Pancreas (tissue), 10 donors: ENCODE measurements around the gene IRF2. TPM values are rescaled to one million over a fixed set of nuclear protein-coding genes. Genes with fewer than 3 reads are reported as not detected.

ENCODE experiments used
- ATAC-seq, 4 donors: fragments of 200-7000 bp; cut with Tn5 transposase; one replicate each; pipeline versions ENCODE4 v1.8.0 to v1.9.1; 2020; ENCODE audit warnings: mild to moderate bottlenecking in 4 of 4, moderate library complexity in 4 of 4
- DNase-seq, 6 donors: peaks; one replicate each; pipeline ENCODE4 v3.0.0-alpha.2; 2020
- FAIRE-seq: peaks from 2 replicates; lab custom pipeline; 2012; peaks lifted over from hg19 to GRCh38; lab: Jason Lieb, UNC
- H3K27ac ChIP-seq, 4 donors: fragments of 200-600 bp; sonication (generic); 1 replicate in 3 of 4; 2 replicates in 1 of 4; pipeline versions ENCODE4 v1.5.0 to v1.8.0; 2020
- H3K27me3 ChIP-seq, 4 donors: fragments of 200-600 bp; one replicate each; pipeline ENCODE4 v1.8.0; 2021
- H3K36me3 ChIP-seq, 3 donors: fragments of 200-600 bp; sonication (generic) in 1 of 3; one replicate each; pipeline versions ENCODE4 v1.5.0 to v1.8.0; 2020 to 2021
- H3K4me1 ChIP-seq, 3 donors: fragments of 200-600 bp; one replicate each; pipeline ENCODE4 v1.8.0; 2021
- H3K4me3 ChIP-seq, 4 donors: fragments of 200-600 bp; sonication (generic) in 2 of 4; one replicate each; pipeline versions ENCODE4 v1.5.0 to v1.8.0; 2020 to 2021
- H3K9me3 ChIP-seq, 4 donors: fragments of 200-600 bp; one replicate each; pipeline ENCODE4 v1.8.0; 2021
- WGBS, 2 donors: extraction: QIAGEN DNeasy Blood & Tissue Kit; methylation state at CpG; one replicate each; pipeline ENCODE4 v1.1.7; 2013; 5-methylcytosine and 5-hydroxymethylcytosine counted together
- intact Hi-C, 3 donors: fragments of 100-400 bp; cut with DNase I; formaldehyde crosslinking; loops; one replicate each; pipeline versions ENCODE4 v1.11.1 to v1.14.2; 2022
- polyA plus RNA-seq, 2 donors: library from polyadenylated mRNA; stranded (reverse); fragments of 200-250 nt; gene quantifications; one replicate each; pipeline ENCODE4 v1.2.3, GENCODE V29; 2013
- total RNA-seq, 6 donors: library from RNA; stranded (reverse); fragmentation: NEBNext Ultra II Directional in 4 of 6; extraction: Animal tissue kit (Norgen Biotek cat#: 25700) in 4 of 6; gene quantifications; one replicate each; pipeline versions ENCODE4 v1.2.1 to v1.2.4, GENCODE V29; 2021 to 2023
- TF ChIP-seq, protein P1 (sequence below), 4 donors: fragments of 200-600 bp; sonication (generic) in 3 of 4; IDR thresholded peaks; one replicate each; pipeline versions ENCODE4 v1.5.0 to v1.8.0; 2021; ENCODE audit warnings: antibody characterized with exemption in 4 of 4
- donor health status: healthy with polysubstance abuse.
- donor health status: DM: no; HTN: no; CAD: no; lungs with moderate emphysema.
- donor health status: DM: no; HTN: no; CAD: no.
- donor health status: control.
- donor health status: control.
- donor health status: Bipolar disorder and iron deficiency.
- donor health status: DM: yes; HTN: yes; CAD: no.
- donor health status: DM: no; HTN: no; CAD: no.
- donor health status: DM: no; HTN: no; CAD: no.
- donor health status: DM: yes; HTN: yes; CAD: no.

Gene IRF2
- total and polyA plus RNA-seq, 8 donors = 6.8 to 32.3 (median 12.3) TPM

DNA sequence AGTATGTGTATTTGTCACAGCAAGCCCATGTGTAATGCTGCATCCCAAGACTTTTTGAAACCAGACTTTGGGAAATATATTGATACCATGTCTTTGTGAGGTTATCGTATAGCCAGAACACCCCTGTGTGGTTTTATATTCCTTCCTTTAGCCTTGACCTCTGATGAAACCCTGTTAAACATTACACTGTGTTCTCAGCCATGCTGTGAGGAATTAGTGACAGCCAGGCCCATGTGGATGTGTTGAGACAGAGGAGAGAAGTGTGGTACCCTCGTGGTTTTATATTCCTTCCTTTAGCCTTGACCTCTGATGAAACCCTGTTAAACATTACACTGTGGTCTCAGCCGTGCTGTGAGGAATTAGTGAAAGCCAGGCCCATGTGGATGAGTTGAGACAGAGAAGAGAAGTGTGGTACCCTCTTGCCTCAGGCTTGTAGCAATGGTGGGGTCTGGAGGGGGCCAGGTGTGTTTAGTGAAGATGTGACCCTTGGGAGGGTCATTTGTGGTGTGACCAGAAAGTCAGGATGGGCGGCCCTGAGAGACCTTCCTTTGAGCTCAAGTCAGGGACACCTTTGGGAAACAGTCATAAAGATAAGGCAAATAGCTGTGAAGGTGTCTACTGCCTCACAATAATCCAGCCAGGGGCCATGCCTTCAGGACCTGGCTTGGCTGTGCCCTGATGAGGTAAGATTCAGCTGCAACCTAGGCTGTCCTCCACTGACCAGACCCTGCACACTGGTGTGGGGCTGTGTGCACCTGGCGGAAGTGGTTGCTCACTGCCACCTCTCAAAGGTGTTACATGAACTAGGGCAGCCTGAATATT, 110.0 kb downstream of the IRF2 start:
- no peak for DNase-seq
- no peak for ATAC-seq
- 51 to 54% methylated on average over 5 of the region's 5 CpGs for WGBS, 2 donors
- Histone ChIP-seq H3K27ac (no peak overlapping the region), H3K36me3 (no peaks in the 10 kb centered on the region), H3K4me3 (no peak overlapping the region), H3K27me3 (no peaks in the 10 kb centered on the region), H3K4me1 (no peaks in the 10 kb centered on the region), H3K9me3 (no peaks in the 10 kb centered on the region)
- no peak for FAIRE-seq
- intact Hi-C loops = no loop called here
- TF ChIP-seq, protein P1, sequence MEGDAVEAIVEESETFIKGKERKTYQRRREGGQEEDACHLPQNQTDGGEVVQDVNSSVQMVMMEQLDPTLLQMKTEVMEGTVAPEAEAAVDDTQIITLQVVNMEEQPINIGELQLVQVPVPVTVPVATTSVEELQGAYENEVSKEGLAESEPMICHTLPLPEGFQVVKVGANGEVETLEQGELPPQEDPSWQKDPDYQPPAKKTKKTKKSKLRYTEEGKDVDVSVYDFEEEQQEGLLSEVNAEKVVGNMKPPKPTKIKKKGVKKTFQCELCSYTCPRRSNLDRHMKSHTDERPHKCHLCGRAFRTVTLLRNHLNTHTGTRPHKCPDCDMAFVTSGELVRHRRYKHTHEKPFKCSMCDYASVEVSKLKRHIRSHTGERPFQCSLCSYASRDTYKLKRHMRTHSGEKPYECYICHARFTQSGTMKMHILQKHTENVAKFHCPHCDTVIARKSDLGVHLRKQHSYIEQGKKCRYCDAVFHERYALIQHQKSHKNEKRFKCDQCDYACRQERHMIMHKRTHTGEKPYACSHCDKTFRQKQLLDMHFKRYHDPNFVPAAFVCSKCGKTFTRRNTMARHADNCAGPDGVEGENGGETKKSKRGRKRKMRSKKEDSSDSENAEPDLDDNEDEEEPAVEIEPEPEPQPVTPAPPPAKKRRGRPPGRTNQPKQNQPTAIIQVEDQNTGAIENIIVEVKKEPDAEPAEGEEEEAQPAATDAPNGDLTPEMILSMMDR (IDR thresholded peaks at IDR 0.05) = no peak

DNA sequence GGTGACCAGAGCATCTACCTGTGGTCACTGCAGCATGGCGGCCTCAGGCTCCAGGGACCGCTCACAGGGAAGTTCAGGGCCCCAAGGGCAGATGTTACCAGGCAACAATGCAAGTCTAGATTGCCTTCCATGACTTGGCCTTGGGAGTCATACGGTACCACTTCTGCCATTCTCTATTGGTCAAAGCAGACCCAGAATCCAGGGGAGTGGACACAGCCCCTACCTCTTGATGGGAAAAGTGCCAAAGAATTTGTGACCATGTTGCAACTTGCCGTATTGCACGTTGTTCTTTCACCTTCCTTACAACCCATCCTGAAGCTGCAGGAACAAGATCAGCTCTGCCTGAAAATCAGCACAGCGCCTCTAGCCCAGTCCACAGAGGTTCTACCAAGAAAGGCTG, 111.1 kb downstream of the IRF2 start:
- TF ChIP-seq, protein P1 (IDR thresholded peaks at IDR 0.05) = no peak
- Histone ChIP-seq H3K4me1 (no peaks in the 10 kb centered on the region), H3K27me3 (no peaks in the 10 kb centered on the region), H3K27ac (no peak overlapping the region), H3K9me3 (no peaks in the 10 kb centered on the region), H3K36me3 (no peaks in the 10 kb centered on the region), H3K4me3 (no peak overlapping the region)
- intact Hi-C loops = no loop called here
- no peak for FAIRE-seq
- no peak for ATAC-seq
- DNase-seq = no peak
- WGBS, 2 donors = 92 to 98% methylated on average over 6 of the region's 6 CpGs

DNA sequence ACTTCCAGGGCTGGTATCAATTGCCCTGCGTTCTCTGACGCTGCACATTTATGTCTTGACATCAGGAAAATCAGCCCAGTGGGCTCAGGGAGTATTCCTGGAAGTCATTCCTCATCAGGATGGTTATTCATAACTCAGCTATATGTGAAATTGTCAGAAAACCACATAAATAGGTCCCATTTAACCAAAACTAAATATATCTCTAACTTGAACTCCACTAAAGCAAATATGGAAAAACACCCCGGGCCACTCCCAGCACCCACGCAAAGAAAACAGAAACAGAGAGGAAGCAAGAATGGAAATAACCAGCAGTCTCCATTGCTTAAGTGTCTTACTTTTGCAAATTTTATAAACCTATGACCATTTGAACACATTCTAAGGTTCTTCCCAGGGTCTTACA, 112.0 kb downstream of the IRF2 start:
- no peak overlapping the region for H3K4me3 ChIP-seq
- intact Hi-C loops = no loop called here
- FAIRE-seq (no peak), ATAC-seq (no peak), DNase-seq (no peak)
- no peaks in the 10 kb centered on the region for H3K4me1 ChIP-seq
- no peaks in the 10 kb centered on the region for H3K9me3 ChIP-seq
- WGBS, 2 donors = 91 to 97% methylated on average over 4 of the region's 4 CpGs
- TF ChIP-seq, protein P1 (IDR thresholded peaks at IDR 0.05) = no peak
- no peaks in the 10 kb centered on the region for H3K27me3 ChIP-seq
- H3K36me3 ChIP-seq = no peaks in the 10 kb centered on the region
- no peak overlapping the region for H3K27ac ChIP-seq

DNA sequence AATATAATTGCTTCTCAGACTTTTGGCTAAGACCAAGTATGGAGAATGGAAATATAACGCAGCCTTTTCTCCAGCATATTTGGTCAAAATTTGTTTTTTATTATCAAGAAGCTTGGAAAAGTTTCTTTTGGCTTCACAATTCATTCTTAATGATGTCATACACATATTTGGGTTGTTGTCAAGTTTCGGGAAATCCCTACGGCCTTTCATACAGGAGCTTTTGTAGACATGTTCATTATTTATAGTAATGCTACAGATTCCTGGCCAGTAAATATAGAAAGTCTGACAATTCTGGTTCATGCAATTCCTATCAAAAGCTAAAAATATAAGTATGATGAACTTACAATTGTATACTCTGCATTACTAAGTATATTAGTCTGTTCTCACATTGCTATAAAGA, 112.9 kb downstream of the IRF2 start:
- no peaks in the 10 kb centered on the region for H3K27me3 ChIP-seq
- TF ChIP-seq, protein P1 (IDR thresholded peaks at IDR 0.05) = no peak
- FAIRE-seq (no peak), DNase-seq (no peak), ATAC-seq (no peak)
- H3K9me3 ChIP-seq = no peaks in the 10 kb centered on the region
- intact Hi-C loops = no loop called here
- 76 to 85% methylated on average over 3 of the region's 3 CpGs for WGBS, 2 donors
- no peak overlapping the region for H3K4me3 ChIP-seq
- no peak overlapping the region for H3K27ac ChIP-seq
- H3K36me3 ChIP-seq = no peaks in the 10 kb centered on the region
- H3K4me1 ChIP-seq = no peaks in the 10 kb centered on the region

DNA sequence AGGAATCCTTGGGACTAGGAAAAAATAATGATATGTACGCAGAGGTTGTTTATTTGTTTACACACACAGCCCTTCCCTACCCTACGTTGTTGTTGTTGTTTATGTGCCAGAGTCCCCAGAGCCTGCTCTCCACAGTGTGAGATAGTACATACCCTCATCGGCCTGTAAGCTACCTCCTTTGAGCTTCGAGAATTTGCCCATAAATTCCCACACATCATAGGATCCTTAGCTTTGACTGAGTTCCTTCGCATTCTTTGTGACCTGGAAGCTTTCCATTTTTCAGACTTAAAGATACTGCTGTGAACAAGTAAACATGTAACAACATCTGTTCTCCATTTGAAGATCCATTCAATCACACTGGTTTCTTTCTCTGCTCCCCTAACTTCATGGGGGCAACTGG, 114.5 kb downstream of the IRF2 start:
- WGBS, 2 donors = 74 to 78% methylated on average over 5 of the region's 5 CpGs
- intact Hi-C loops = no loop called here

More for the DNA sequence above, 114.5 kb downstream of the IRF2 start:
- no peak for DNase-seq
- H3K4me3 ChIP-seq = no peak overlapping the region
- TF ChIP-seq, protein P1 (IDR thresholded peaks at IDR 0.05) = no peak
- H3K36me3 ChIP-seq = no peaks in the 10 kb centered on the region
- peaks cover 0 to 2% (median 0%) of the 10 kb centered on the region in 3 donors for H3K4me1 ChIP-seq
- H3K9me3 ChIP-seq = no peaks in the 10 kb centered on the region
- H3K27me3 ChIP-seq = no peaks in the 10 kb centered on the region
- no peak for FAIRE-seq
- no peak overlapping the region for H3K27ac ChIP-seq
- ATAC-seq = no peak
